GM12878 (cell line): ENCODE data around the gene DUSP16. TPM values are rescaled to one million over a fixed set of nuclear protein-coding genes. Genes with fewer than 3 reads are reported as not detected.

Experiments
- ATAC-seq: fragments of 200-7000 bp; cut with Tn5 transposase; 3 replicates; pipeline ENCODE4 v1.9.1; 2020; ENCODE audit warnings: mild to moderate bottlenecking, moderate library complexity
- BruUV-seq: library from RNA; stranded (reverse); fragments of 400-500 nt; replicated peaks from 2 replicates; lab custom pipeline; 2021; lab: Mats Ljungman, UMichigan
- CTCF ChIA-PET: fragments of 300-600 bp; sonication (Branson Sonifier 250); formaldehyde crosslinking; extraction: SDS; loops from one replicate; lab custom pipeline; 2021; ENCODE audit warnings: inconsistent platforms; lab: Yijun Ruan, JAX
- POLR2A ChIA-PET: fragments of 350-600 bp; formaldehyde crosslinking; extraction: SDS; loops from one replicate; lab custom pipeline; 2021; ENCODE audit warnings: inconsistent platforms; lab: Charles Lee
- RAD21 ChIA-PET: fragments of 300-600 bp; sonication (Branson Sonifier 250); formaldehyde crosslinking; loops from one replicate; lab custom pipeline; 2023; ENCODE audit warnings: antibody characterized with exemption; ENCODE audit not compliant: unreplicated experiment; lab: Charles Lee
- SMC1A ChIA-PET: fragments of 300-600 bp; sonication (Branson Sonifier 250); formaldehyde crosslinking; loops from one replicate; lab custom pipeline; 2023; ENCODE audit not compliant: unreplicated experiment, uncharacterized antibody; lab: Charles Lee
- DNase-seq: peaks from one replicate; pipeline ENCODE4 v3.0.0-alpha.2; 2011; ENCODE audit warnings: low read depth, low spot score
- FAIRE-seq: peaks from 3 replicates; lab custom pipeline; 2011; peaks lifted over from hg19 to GRCh38; lab: Jason Lieb, UNC
- H2AFZ ChIP-seq: 2 replicates; pipeline ENCODE4 v1.6.0; 2011; ENCODE audit warnings: low read depth, low read length, control low read depth; ENCODE audit not compliant: control insufficient read depth
- H3K27ac ChIP-seq: 2 replicates; pipeline ENCODE4 v1.5.1; 2011; ENCODE audit warnings: control low read depth; ENCODE audit not compliant: control insufficient read depth, insufficient read depth
- H3K27me3 ChIP-seq, 2 experiments: replicated peaks in 1 of 2; 2 replicates each; pipeline versions ENCODE4 v1.6.0 to v1.6.1; 2011; ENCODE audit warnings: low read length in 1 of 2; ENCODE audit not compliant: control insufficient read depth in 2 of 2, insufficient read depth in 2 of 2
- H3K36me3 ChIP-seq, 2 experiments: 2 replicates each; pipeline ENCODE4 v1.5.1; 2011; ENCODE audit warnings: low read length in 1 of 2; ENCODE audit not compliant: control insufficient read depth in 2 of 2, insufficient read depth in 2 of 2
- H3K4me1 ChIP-seq: 2 replicates; pipeline ENCODE4 v1.6.1; 2011; ENCODE audit warnings: mild to moderate bottlenecking, low read length, moderate library complexity, mixed read lengths; ENCODE audit not compliant: control insufficient read depth, insufficient read depth
- H3K4me2 ChIP-seq: 2 replicates; pipeline ENCODE4 v1.6.0; 2011; ENCODE audit warnings: control low read depth; ENCODE audit not compliant: control insufficient read depth, insufficient read depth
- H3K4me3 ChIP-seq: fragments of 200-600 bp; sonication (generic); 2 replicates; pipeline ENCODE4 v1.5.1; 2016
- H3K79me2 ChIP-seq: 2 replicates; pipeline ENCODE4 v1.6.0; 2011; ENCODE audit warnings: low read length; ENCODE audit not compliant: control insufficient read depth, insufficient read depth
- H3K9ac ChIP-seq: 2 replicates; pipeline ENCODE4 v1.8.0; 2011; ENCODE audit warnings: low read length, control low read depth, mixed read lengths; ENCODE audit not compliant: control insufficient read depth, insufficient read depth
- H3K9me3 ChIP-seq: replicated peaks from 3 replicates; pipeline ENCODE4 v1.5.1; 2011; ENCODE audit warnings: mild to moderate bottlenecking, low read length; ENCODE audit not compliant: control insufficient read depth, insufficient read depth
- H4K20me1 ChIP-seq: 2 replicates; pipeline ENCODE4 v1.6.0; 2011; ENCODE audit not compliant: control insufficient read depth, insufficient read depth
- ATF7 ChIP-seq: fragments of 450-650 bp; IDR thresholded peaks from 2 replicates; pipeline ENCODE4 v1.6.1; 2016; ENCODE audit warnings: low read depth, mild to moderate bottlenecking
- E2F8 ChIP-seq: fragments of 450-650 bp; IDR thresholded peaks from 2 replicates; pipeline ENCODE4 v1.6.1; 2018; ENCODE audit warnings: mild to moderate bottlenecking, low read depth, moderate library complexity; ENCODE audit not compliant: partially characterized antibody
- HDGF ChIP-seq: fragments of 450-650 bp; IDR thresholded peaks from 2 replicates; pipeline ENCODE4 v1.6.1; 2016; ENCODE audit warnings: antibody characterized with exemption
- MYB ChIP-seq: fragments of 150-350 bp; IDR thresholded peaks from 2 replicates; pipeline ENCODE4 v1.6.1; 2014; ENCODE audit warnings: mild to moderate bottlenecking, low read depth, low read length, borderline replicate concordance
- NR2C1 ChIP-seq: fragments of 450-650 bp; IDR thresholded peaks from 2 replicates; pipeline ENCODE4 v1.6.1; 2017; ENCODE audit warnings: antibody characterized with exemption, mild to moderate bottlenecking, moderate library complexity
- POLR2A ChIP-seq: IDR thresholded peaks from 2 replicates; pipeline ENCODE4 v1.6.1; 2011; ENCODE audit warnings: low read depth, mild to moderate bottlenecking, low read length
- RELA ChIP-seq: fragments of 450-650 bp; IDR thresholded peaks from 2 replicates; pipeline ENCODE4 v1.8.0; 2014; ENCODE audit warnings: borderline replicate concordance; ENCODE audit not compliant: partially characterized antibody
- RELB ChIP-seq: fragments of 450-650 bp; IDR thresholded peaks from 2 replicates; pipeline ENCODE4 v1.6.1; 2017; ENCODE audit warnings: low read depth, mild to moderate bottlenecking, moderate library complexity
- SMAD1 ChIP-seq: fragments of 450-650 bp; IDR thresholded peaks from 2 replicates; pipeline ENCODE4 v1.6.1; 2018; ENCODE audit warnings: mild to moderate bottlenecking, low read depth; ENCODE audit not compliant: partially characterized antibody
- SP1 ChIP-seq: IDR thresholded peaks from one replicate; pipeline ENCODE4 v1.6.1; 2011; ENCODE audit warnings: low read depth, low read length
- SREBF2 ChIP-seq: IDR thresholded peaks from 2 replicates; pipeline ENCODE4 v1.6.1; 2012; ENCODE audit warnings: mild to moderate bottlenecking, low read length
- STAT1 ChIP-seq: fragments of 450-650 bp; conservative IDR thresholded peaks from 2 replicates; pipeline ENCODE4 v1.6.1; 2014; ENCODE audit warnings: antibody characterized with exemption, mild to moderate bottlenecking
- WRNIP1 ChIP-seq: IDR thresholded peaks from 2 replicates; pipeline ENCODE4 v1.6.1; 2011; ENCODE audit warnings: low read depth, low read length, improper control_type of control experiment, borderline replicate concordance
- ZBED1 ChIP-seq: IDR thresholded peaks from 2 replicates; pipeline ENCODE4 v1.6.1; 2016; ENCODE audit warnings: borderline replicate concordance
- ZBTB11 ChIP-seq: fragments of 450-650 bp; formaldehyde crosslinking; IDR thresholded peaks from 2 replicates; pipeline ENCODE4 v1.5.0; 2022; ENCODE audit warnings: mild to moderate bottlenecking, missing genetic modification characterization
- ZNF24 ChIP-seq: fragments of 450-650 bp; IDR thresholded peaks from 2 replicates; pipeline ENCODE4 v1.6.1; 2017; ENCODE audit warnings: antibody characterized with exemption, mild to moderate bottlenecking
- WGBS: methylation state at CpG from one replicate; pipeline ENCODE4 v1.1.6; 2016; ENCODE audit warnings: low lambda C conversion rate; ENCODE audit not compliant: insufficient replicate concordance, insufficient coverage; ENCODE audit errors: missing lambda C conversion rate; 5-methylcytosine and 5-hydroxymethylcytosine counted together
- in situ Hi-C: fragments of 300-500 bp; cut with MboI; formaldehyde crosslinking; loops from 9 replicates; pipeline ENCODE4 v1.14.3; 2018; ENCODE audit warnings: mixed read lengths
- intact Hi-C: fragments of 100-400 bp; cut with micrococcal nuclease; formaldehyde crosslinking; loops from one replicate; pipeline ENCODE4 v1.14.2; 2022; ENCODE audit not compliant: unreplicated experiment
- polyA plus RNA-seq, 11 experiments: library from polyadenylated mRNA; depleted of rRNA in 4 of 11; unstranded in 6 of 11; stranded (reverse) in 5 of 11; fragments of >200 nt; fragmentation: Nextera tagmentation in 4 of 11; fragmentation: Illumina TruSeq in 1 of 11; extraction: Ambion mirVana in 4 of 11; extraction: Trizol in 1 of 11; gene quantifications; 1 replicate in 1 of 11; 2 replicates in 10 of 11; pipeline versions ENCODE4 v1.2.1 to v1.2.3, GENCODE V29; 2011 to 2016; ENCODE audit warnings: inconsistent platforms in 2 of 11, missing spikeins in 2 of 11, low read depth in 1 of 11
- total RNA-seq, 4 experiments: library from RNA; depleted of rRNA in 3 of 4; stranded (reverse); fragments of >200 nt in 3 of 4; fragmentation: Illumina TruSeq in 1 of 4; extraction: Trizol in 1 of 4; gene quantifications; 2 replicates each; pipeline versions ENCODE4 v1.2.1 to v1.2.3, GENCODE V29; 2013 to 2021

Gene DUSP16
- total and polyA plus RNA-seq, 10 of the 15 experiments (the other 5 are each of a cell fraction or from before 2014, with no cell fraction given): 3.9 to 75.3 (median 26.8) TPM

GRCh38 chr12:12465522-12465921, 97.1 kb downstream of the DUSP16 start:
- intact Hi-C loops: no loop called here
- H2AFZ ChIP-seq: no peak overlapping the region
- 0 out of 2 replicates have a peak, but pooled peaks cover 4% of the 10 kb centered on the region for H3K4me1 ChIP-seq
- ChIA-PET RAD21 (interaction anchor here (0.8 to 1.2 kb wide), 2 partner anchors 9 to 31 kb away, joined by 3 to 4 read pairs; no protein-coding TSS in a partner anchor), CTCF (interaction anchor here (0.6 to 1.6 kb wide), 7 partner anchors 9 to 264 kb away, joined by 3 to 5 read pairs (median 4); no protein-coding TSS in a partner anchor), SMC1A (interaction anchor here (0.8 to 3.6 kb wide), 6 partner anchors 9 to 86 kb away, joined by 3 to 17 read pairs (median 3); no protein-coding TSS in a partner anchor), POLR2A (interaction anchor here (1.0 to 2.2 kb wide), 3 partner anchors 9 to 16 kb away, joined by 3 to 9 read pairs (median 4); no protein-coding TSS in a partner anchor)
- in situ Hi-C loops: no loop called here
- H3K36me3 ChIP-seq: peaks cover 0 to 1% of the 10 kb centered on the region in 2 experiments; a peak in 2 of 4 replicates
- ATAC-seq (no peak), DNase-seq (no peak), FAIRE-seq (no peak)
- H3K27ac ChIP-seq: no peak overlapping the region
- no peaks in the 10 kb centered on the region for H3K79me2 ChIP-seq
- H3K27me3 ChIP-seq: no peaks in the 10 kb centered on the region
- H3K4me3 ChIP-seq: no peak overlapping the region
- no TSS peak for BruUV-seq
- H3K4me2 ChIP-seq: no peak overlapping the region
- 98% methylated on average over 20 of the region's 20 CpGs for WGBS
- H3K9me3 ChIP-seq: no peaks in the 10 kb centered on the region
- no peaks in the 10 kb centered on the region for H4K20me1 ChIP-seq
- no peak overlapping the region for H3K9ac ChIP-seq
- TF ChIP-seq STAT1 (no peak), ZBED1 (no peak), RELA (no peak), HDGF (no peak), ZBTB11 (CRISPR knock-in tag) (no peak), ZNF24 (no peak), NR2C1 (no peak), POLR2A (no peak), RELB (no peak), WRNIP1 (no peak), SMAD1 (no peak), ATF7 (no peak), MYB (no peak), E2F8 (no peak), SREBF2 (no peak), SP1 (no peak)
